GM18867 (cell line): ENCODE data around the gene UCKL1.
"Not testable (repeated sequence)": the region's sequence is repeated elsewhere in the genome, so short reads cannot be mapped to it uniquely, and the experiment has no call there.

Experiments
- ATAC-seq: cut with Tn5 transposase; IDR thresholded peaks from one replicate; pipeline ENCODE4 v1.9.1; 2021; ENCODE audit warnings: mild to moderate bottlenecking, moderate library complexity; ENCODE audit not compliant: unreplicated experiment

The UCKL1 gene

GRCh38 chr20:63972312-63973159 lies 16.3 kb upstream of the UCKL1 start:
- no peak for ATAC-seq

GRCh38 chr20:63971960-63972311 lies 15.7 kb upstream of the UCKL1 start:
- not testable (repeated sequence) for ATAC-seq

DNA sequence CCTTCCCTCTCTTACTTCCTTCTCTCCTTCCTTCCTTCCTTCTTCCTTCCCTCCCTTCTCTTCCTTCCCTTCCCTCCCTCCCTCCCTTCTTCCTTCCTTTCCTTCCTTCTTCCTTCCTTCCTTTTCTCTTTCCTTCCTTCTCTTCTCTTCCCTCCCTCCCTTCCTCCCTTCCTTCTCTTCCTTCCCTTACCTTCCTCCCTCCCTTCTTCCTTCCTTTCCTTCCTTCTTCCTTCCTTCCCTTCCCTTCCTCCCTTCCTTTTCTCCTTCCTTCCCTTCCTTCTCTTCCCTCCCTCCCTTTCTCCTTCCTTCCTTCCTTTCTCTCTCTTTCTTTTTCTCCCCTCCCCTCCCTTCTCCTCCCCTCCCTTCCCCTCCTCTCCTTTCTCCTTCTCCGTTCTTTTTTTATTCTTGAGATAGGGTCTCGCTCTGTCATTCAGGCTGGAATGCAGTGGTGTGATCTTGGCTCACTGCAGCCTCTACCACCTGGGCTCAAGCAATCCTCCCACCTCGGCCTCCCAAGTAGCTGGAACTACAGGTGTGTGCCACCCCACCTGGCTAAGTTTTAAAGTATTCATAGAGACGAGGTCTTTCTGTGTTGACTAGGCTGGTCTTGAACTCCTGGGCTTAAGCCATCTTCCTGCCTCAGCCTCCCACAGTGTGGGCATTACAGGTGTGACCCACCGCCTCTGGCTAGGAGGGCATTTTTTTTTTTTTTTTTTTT lies 14.7 kb upstream of the UCKL1 start:
- no peak for ATAC-seq

DNA sequence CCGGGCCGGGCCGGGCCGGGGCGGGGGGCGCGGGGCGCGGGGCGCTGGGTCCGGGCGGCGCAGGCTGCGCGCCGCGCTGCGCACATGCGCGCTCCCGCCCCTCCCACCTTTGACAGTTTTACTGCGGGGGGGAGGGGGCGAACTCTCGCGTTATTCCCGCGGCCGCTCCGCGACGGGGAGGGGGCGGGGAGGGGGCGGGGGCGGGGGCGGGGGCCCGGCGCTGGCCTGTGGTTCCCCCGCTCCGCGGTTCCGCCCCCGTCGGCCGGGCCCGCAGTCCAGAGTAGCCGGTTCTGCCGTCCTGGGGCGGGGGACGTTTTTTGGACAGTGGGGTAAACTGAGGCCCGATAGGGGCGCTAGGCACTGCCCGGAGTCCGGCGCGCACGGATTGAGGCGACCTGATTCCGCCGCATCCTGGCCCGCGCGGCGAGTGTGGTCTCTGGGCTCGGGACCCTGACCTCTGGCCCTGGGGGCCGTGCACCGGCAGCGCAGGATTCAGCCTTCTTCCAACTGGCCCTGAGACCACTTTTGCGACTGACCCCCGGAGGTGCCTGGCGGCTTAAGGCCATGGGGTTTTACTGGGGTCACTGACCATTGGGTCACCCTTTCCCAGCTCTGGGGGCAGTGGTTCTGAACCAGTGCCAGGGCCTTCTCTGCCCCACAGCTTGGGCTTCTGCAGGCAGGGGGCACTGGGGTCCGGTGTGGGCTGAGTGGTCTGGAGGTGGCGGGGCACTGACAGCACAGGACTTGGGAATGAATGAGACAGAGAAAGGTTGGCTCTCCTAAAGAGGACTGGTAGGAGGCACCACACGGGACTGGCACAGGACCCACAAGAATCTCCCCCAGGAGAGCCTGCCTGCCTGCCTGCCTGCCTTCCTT lies 13.9 kb upstream of the UCKL1 start, which contains the start of gene ZNF512B:
Gene ZNF512B, minus strand, starts transcription at position 93 of the 876 bp plus-strand sequence. CDS start 1,980 bp downstream, outside the sequence.
- no peak for ATAC-seq

DNA sequence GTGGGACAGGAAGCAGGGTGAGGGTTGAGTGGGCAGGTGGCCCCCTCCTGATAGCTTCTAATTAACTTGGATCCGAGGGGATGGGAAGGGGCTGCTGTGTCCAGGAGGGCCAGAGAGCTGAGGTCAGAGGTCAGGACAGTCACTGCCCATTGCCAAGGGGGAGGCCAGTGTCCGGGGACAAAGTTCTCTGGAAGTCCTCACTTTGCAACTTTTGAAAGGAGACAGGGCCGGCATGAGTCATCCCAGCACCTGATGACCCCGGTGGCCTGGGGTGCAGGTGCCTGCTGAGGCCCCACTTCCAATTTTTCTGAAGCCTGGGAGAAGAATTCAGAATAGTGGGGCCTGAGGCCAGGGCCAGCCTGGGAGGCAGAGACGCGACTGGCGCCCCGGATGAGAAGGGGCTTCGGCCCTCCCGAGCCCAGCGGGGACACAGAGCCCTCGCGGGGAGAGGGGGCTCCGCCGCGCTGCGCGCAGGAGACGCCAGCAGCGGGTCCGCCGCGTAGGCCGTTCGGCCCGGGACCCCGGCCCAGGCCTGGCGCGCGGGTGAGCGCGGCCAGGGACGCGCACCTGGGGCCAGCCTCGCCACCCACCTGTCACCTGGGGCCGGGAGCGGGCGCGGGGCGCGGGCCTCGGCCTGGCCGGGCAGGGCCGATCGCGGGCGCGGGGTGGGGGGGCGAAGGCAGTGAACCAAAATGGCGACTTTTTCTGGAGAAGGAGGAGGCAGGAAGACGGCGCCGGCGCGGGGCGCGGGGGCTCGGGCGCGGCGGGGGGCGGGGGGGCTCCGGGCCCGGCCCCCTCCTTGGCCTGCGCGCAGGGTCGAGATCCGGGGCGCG lies 12.9 kb upstream of the UCKL1 start:
- ATAC-seq, result no peak

DNA sequence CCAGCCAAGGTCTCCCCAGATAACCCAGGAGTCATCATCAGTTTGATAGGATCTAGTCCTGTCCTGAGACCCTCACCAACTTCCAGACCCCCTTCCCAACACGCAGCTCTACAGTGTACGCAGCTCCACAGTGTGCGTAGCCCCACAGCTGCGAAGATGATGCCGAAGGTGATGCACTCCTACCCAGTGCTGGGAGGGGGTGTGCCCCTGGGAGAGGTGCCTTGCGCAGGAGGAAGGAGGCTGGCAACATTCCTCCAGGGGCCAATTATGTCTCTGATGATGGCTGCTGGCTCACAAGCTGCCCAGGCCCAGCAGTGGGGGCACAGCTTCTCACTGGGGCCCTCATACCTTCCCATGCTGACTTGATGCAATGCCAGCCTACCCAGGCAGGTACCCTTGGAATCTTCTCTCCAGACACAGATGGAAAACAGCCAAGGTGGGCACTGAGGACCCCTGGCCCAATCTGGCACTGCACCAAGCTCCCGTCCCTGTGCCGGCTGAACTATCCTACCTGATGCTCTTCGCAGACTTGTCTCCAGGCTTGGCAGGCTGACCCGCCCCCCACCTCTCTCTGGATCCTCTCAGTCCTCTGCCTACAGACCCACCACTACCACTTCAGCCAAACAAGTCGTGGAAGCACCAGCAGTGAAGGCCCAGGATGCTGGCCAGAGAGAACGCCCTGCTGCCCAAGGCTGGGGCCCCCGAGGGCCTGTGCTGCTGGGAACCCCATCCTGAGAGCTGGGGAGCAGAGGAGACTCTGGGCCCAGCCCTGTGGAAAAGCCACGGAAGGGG lies 12.1 kb upstream of the UCKL1 start:
- no peak for ATAC-seq

DNA sequence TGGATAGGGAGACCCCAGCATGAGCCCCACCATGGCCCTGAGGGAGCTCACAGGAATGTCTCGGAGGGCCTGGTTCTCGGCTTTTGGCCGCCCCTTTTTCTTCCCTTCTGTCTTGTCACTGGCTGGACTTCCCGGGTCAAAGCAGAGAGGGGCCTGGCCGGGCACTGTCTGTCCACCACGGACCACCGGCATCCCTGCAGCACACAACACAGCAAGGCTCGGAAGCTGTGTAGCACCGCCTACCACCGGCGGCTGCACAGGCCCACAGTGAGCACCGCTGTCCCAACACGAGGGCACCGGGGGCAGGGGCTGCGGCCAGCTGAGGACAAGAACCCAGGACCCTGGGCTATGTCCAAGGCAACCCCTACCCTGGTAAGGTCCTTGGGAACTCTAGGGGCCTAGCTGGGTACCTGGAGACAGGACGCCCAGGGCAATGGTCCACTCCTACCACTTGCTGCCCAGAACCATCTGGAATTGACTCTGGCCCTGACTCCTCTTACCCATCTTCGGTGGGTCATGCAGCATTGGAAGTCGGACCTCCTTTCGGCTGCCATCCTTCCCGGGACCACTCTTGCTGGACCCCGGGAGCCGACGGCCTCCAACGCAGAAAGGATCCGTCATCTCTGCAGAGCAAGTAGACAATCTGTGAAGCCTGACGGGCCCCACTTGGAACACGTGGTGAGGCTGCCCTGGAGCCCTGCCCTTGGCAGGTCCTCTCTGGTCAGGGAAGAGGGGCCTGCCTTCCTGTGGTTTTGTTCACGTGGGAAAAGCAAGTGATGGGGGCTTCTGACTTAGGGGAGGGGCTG lies 11.3 kb upstream of the UCKL1 start:
- no peak for ATAC-seq

- no peak for ATAC-seq
Observed at GRCh38 chr20:63966944-63967322, 10.7 kb upstream of the UCKL1 start.

- ATAC-seq, result no peak
Observed at GRCh38 chr20:63966172-63966943, 10.1 kb upstream of the UCKL1 start.

GRCh38 chr20:63964412-63964811 lies 8.2 kb upstream of the UCKL1 start:
- no peak for ATAC-seq

DNA sequence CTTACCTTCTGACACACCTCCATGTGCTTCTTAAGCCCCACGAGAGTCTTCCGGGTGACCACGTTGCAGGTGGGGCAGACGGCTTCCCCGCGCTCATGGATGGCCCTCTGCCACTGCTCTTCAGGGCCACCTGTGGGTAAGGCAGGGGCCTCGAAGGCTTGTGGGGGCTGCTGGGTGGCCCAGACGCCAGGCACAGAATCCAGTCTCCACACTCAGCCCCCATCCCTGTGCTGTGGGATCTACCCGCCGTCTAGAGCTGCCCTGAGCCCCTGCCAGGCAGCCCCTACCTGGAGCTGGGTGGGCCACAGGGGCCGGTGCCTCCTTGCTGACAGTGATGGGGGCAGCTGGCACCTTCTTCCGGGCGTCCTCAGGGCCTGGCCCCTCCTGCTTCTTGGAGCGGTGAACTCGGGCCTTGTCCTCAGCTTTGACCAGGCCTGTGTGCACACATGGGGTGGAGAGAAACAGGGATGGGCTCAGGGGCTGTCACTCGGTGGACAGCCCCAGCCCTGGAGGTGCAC lies 7.6 kb upstream of the UCKL1 start:
- ATAC-seq, result no peak

DNA sequence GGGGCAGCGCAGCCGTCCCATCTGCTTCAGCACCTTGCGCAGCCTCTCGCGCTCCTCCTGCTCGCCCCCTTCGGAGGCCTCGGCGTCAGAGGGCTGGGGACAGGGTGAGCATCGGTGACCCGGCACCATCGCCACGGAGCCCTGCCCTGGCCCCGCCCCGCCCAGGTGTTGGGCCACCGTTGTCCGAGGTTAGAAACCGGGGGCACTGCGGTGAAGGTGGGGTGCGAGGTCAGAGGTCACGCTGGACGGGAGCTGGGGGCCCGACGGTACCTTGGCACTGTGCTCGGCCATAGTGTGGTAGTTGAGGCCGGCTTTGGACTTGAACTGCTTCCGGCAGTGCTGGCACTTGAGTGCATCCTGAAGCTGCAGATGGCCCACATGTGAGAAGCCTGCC lies 7.1 kb upstream of the UCKL1 start:
- no peak for ATAC-seq

GRCh38 chr20:63962426-63963347 lies 6.5 kb upstream of the UCKL1 start:
- ATAC-seq, result no peak

DNA sequence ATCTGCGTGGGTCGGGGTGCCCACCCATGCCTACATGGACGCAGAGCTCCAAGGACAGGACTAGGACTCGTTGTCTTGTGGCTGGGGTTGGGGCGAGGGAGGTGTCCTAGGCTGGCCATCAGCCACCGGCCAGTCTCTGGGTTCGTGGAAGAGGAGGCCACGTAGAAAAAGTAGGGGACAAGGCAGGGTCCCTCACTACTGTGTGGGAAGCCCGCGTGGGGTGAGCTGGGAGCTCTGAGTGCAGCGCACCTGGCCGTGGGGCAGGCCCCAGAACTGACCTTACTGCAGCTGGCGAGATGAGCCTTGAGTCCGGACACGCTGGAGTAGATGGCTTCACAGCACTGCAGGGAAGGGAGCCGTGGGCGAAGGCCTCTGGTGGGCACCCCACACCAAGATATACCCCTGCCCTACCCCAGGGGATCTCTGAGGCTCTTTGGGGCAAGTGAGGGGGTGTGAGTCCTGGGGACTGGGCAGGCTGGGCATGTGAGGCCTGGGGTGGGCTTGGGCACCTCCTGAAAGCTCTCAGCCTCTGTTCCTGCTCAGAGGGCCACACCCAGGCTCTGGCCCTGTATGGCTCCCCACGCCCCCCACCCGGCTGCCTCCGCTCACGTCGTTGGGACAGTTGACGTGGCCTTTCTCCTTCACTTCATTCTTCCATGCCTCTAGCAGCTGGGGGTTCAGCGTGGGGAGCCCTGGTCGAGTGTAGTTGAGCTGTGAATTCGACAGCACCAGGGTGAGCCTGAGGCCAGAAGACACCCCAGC lies 5.6 kb upstream of the UCKL1 start:
- no peak for ATAC-seq

DNA sequence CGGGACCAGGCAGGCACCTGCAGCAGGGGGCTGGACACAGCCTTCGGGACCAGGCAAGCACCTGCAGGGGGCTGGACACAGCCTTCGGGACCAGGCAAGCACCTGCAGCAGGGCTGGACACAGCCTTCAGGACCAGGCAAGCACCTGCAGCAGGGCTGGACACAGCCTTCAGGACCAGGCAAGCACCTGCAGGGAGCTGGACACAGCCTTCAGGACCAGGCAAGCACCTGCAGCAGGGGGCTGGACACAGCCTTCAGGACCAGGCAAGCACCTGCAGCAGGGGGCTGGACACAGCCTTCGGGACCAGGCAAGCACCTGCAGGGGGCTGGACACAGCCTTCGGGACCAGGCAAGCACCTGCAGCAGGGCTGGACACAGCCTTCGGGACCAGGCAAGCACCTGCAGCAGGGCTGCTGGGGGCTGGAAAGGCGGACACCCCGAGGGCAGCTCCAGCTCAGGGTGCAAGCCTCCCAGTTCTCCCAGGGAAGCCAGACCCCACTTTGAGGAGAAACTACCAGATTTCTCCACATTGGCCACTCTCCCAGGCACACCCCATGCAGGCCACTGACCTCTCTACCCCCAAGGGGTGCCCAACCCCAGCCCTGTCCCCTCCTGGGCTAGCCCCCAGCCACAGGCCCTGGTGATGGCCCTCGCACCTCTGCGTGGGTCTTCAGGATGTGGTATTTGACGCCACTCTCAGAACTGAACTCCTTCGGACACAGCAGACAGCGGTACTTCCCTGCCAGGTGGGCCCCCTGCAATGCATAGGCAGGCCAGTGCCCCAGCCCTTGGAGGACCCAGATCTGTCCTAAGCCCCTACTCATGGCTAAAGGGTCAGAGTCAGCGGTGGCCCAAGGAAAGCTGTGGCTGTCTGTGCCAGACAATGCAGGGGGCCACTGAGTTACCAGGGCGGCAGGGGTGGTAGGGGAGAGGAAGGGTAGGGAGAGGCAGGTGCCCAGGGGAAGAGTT lies 4.7 kb upstream of the UCKL1 start:
- ATAC-seq, result not testable (repeated sequence)
